Endothelial cell (in vitro differentiated cells): ENCODE data around the gene CSGALNACT2. TPM values are rescaled to one million over a fixed set of nuclear protein-coding genes. Genes with fewer than 3 reads are reported as not detected.

ENCODE experiments used
- DNase-seq: peaks from one replicate; pipeline ENCODE4 v3.0.0; 2021; ENCODE audit warnings: low spot score
- H3K27ac Mint-ChIP-seq: one replicate; pipeline ENCODE4 v1.8.0; 2021; ENCODE audit warnings: mixed read lengths, inconsistent platforms; ENCODE audit not compliant: unreplicated experiment
- H3K27me3 Mint-ChIP-seq: one replicate; pipeline ENCODE4 v1.8.0; 2021; ENCODE audit warnings: mild to moderate bottlenecking, moderate library complexity, mixed read lengths, inconsistent platforms; ENCODE audit not compliant: unreplicated experiment
- H3K36me3 Mint-ChIP-seq: one replicate; pipeline ENCODE4 v1.8.0; 2021; ENCODE audit warnings: mild to moderate bottlenecking, low read depth, mixed read lengths, inconsistent platforms; ENCODE audit not compliant: unreplicated experiment
- H3K4me1 Mint-ChIP-seq: one replicate; pipeline ENCODE4 v1.8.0; 2021; ENCODE audit warnings: mild to moderate bottlenecking, mixed read lengths, inconsistent platforms; ENCODE audit not compliant: unreplicated experiment
- H3K4me3 Mint-ChIP-seq: one replicate; pipeline ENCODE4 v1.8.0; 2021; ENCODE audit warnings: mild to moderate bottlenecking, mixed read lengths, inconsistent platforms; ENCODE audit not compliant: unreplicated experiment
- H3K9me3 Mint-ChIP-seq: one replicate; pipeline ENCODE4 v1.8.0; 2021; ENCODE audit warnings: mixed read lengths, inconsistent platforms; ENCODE audit not compliant: unreplicated experiment
- CTCF ChIP-seq: fragments of 200-600 bp; sonication (generic); IDR thresholded peaks from one replicate; pipeline ENCODE4 v1.5.0; 2021; ENCODE audit warnings: antibody characterized with exemption; ENCODE audit not compliant: unreplicated experiment
- total RNA-seq: library from RNA; stranded (reverse); fragmentation: NEBNext Ultra II Directional; extraction: Animal tissue kit (Norgen Biotek cat#: 25700); gene quantifications from one replicate; pipeline ENCODE4 v1.2.1, GENCODE V29; 2021; ENCODE audit not compliant: unreplicated experiment

The CSGALNACT2 gene
- total RNA-seq, 1 donor from 2014 or later = 3.8 TPM

DNA sequence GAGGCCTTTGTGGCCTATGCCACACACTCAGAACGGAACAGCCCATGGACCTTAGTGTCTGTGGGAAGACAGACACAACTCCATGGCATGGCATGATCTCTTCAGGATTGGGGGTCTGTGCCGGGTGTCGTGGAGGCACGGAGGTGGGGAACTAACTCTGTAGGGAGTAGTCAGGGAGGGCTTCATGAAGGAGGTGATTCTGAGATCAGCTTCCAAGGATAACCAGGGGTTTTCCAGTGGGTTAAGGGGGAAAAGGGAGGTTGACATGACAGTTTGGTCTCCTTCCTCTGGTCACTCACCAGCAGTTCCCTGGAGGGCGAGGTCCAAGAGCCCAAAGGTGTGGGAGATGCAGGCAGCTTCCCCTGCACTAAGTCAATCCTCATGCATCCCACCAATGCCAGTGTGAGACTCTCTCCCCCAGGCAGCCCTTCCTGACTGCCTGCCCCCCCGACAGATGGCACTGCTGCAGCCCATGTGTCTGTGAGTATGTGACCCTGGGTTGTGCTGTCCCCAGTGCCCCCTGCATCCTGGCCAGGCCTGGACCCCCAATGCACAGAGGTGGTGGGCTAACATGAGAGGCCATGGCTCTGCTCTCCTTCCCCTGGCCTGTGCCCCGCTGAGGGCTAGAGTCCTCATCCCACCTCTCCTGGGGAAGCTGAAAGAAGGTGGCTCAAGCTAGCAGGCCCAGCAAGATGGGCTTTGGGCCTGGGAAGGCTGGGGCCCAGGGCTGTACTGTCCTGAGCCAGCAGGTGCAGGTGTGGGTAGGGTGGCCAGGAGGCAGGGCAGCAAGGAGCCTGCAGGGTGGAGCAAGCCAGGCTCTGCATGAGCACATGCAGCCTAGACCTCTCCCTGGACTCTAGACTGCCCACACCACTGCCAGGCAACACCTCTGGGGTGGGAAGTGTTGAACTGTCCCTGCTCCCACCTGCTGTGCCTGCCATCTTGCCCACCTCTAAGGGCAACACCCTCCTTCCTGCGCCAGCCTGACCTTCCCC, 88.9 kb downstream of the CSGALNACT2 start:
- H3K36me3 Mint-ChIP-seq = no peaks in the 10 kb centered on the region
- no peak for TF ChIP-seq CTCF
- no peaks in the 10 kb centered on the region for H3K9me3 Mint-ChIP-seq
- H3K4me1 Mint-ChIP-seq = peaks cover 3% of the 10 kb centered on the region
- peaks cover 21% of the 10 kb centered on the region for H3K27me3 Mint-ChIP-seq
- H3K4me3 Mint-ChIP-seq = peak overlapping the region; percentile 23
- DNase-seq = no peak
- H3K27ac Mint-ChIP-seq = no peak overlapping the region

- Mint-ChIP-seq H3K9me3 (no peaks in the 10 kb centered on the region), H3K4me1 (peaks cover 3% of the 10 kb centered on the region), H3K36me3 (no peaks in the 10 kb centered on the region), H3K4me3 (no peak overlapping the region), H3K27me3 (peaks cover 24% of the 10 kb centered on the region), H3K27ac (no peak overlapping the region)
- DNase-seq = peak; percentile 2
- no peak for TF ChIP-seq CTCF
These were observed 89.9 kb downstream of the CSGALNACT2 start for GRCh38 chr10:43227911-43228782.

GRCh38 chr10:43228783-43229207, 90.5 kb downstream of the CSGALNACT2 start:
- DNase-seq = peak; percentile 2
- peaks cover 30% of the 10 kb centered on the region for H3K27me3 Mint-ChIP-seq
- H3K4me1 Mint-ChIP-seq = peaks cover 3% of the 10 kb centered on the region
- H3K9me3 Mint-ChIP-seq = no peaks in the 10 kb centered on the region
- no peak overlapping the region for H3K27ac Mint-ChIP-seq
- no peak for TF ChIP-seq CTCF
- H3K36me3 Mint-ChIP-seq = no peaks in the 10 kb centered on the region
- H3K4me3 Mint-ChIP-seq = no peak overlapping the region

- peak; percentile 24 for DNase-seq
- Mint-ChIP-seq H3K27ac (no peak overlapping the region), H3K36me3 (no peaks in the 10 kb centered on the region), H3K9me3 (no peaks in the 10 kb centered on the region), H3K27me3 (peaks cover 30% of the 10 kb centered on the region), H3K4me1 (peaks cover 3% of the 10 kb centered on the region), H3K4me3 (no peak overlapping the region)
- TF ChIP-seq CTCF = no peak
These were observed 91.2 kb downstream of the CSGALNACT2 start for GRCh38 chr10:43229208-43230061.
